ENCODE measurements around the gene GPRC5D.

DNA sequence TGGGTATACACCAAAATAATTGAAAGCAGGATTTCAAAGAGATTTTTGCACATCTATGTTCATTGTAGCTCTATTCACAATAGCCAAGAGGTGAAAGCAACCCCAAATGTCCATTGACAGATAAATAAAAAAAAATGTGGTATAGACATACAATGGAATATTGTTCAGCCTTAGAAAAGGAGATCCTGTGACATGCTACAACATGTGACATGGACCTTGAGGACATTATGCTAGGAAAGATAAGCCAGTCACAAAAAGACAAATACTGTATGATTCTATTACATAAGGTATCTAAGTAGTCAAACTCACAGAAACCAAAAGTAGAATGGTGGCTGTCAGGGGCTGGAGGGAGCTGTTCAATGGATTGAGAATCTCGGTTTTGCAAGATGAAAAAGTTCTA, 12.1 kb downstream of the GPRC5D start:
- TF ChIP-seq POLR2A (IDR thresholded peaks at IDR 0.05) = no peak
- TF ChIP-seq, protein P1, sequence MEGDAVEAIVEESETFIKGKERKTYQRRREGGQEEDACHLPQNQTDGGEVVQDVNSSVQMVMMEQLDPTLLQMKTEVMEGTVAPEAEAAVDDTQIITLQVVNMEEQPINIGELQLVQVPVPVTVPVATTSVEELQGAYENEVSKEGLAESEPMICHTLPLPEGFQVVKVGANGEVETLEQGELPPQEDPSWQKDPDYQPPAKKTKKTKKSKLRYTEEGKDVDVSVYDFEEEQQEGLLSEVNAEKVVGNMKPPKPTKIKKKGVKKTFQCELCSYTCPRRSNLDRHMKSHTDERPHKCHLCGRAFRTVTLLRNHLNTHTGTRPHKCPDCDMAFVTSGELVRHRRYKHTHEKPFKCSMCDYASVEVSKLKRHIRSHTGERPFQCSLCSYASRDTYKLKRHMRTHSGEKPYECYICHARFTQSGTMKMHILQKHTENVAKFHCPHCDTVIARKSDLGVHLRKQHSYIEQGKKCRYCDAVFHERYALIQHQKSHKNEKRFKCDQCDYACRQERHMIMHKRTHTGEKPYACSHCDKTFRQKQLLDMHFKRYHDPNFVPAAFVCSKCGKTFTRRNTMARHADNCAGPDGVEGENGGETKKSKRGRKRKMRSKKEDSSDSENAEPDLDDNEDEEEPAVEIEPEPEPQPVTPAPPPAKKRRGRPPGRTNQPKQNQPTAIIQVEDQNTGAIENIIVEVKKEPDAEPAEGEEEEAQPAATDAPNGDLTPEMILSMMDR (IDR thresholded peaks at IDR 0.05) = no peak
